Natural killer cell treated with Interleukin-12 subunit alpha and Interleukin-12 subunit beta and Interleukin-15 and Interleukin-18, amount 100 ng/mL, for 72 hours (primary cell): ENCODE measurements around the gene SMC1A. TPM values are rescaled to one million over a fixed set of nuclear protein-coding genes. Genes with fewer than 3 reads are reported as not detected.
"Not testable (repeated sequence)": the region's sequence is repeated elsewhere in the genome, so short reads cannot be mapped to it uniquely, and the experiment has no call there.

Experiments used
- ATAC-seq, 2 donors: fragments of 150-1000 bp; cut with Tn5 transposase in 1 of 2; sonication (Bioruptor Pico), chemical (Tn5 transposase) in 1 of 2; 2 replicates each; pipeline ENCODE4 v1.10.0; 2021
- DNase-seq: peaks from one replicate; pipeline ENCODE4 v3.0.0; 2022; ENCODE audit warnings: low spot score
- H3K27ac Mint-ChIP-seq, 2 donors: 1 replicate in 1 of 2; 2 replicates in 1 of 2; pipeline ENCODE4 v1.8.0; 2022; ENCODE audit warnings: mixed read lengths in 2 of 2, mild to moderate bottlenecking in 1 of 2, moderate library complexity in 1 of 2
- H3K27me3 Mint-ChIP-seq, 2 donors: 1 replicate in 1 of 2; 2 replicates in 1 of 2; pipeline ENCODE4 v1.8.0; 2022; ENCODE audit warnings: mixed read lengths in 2 of 2
- H3K36me3 Mint-ChIP-seq: one replicate; pipeline ENCODE4 v1.8.0; 2022; ENCODE audit warnings: mixed read lengths
- H3K4me1 Mint-ChIP-seq, 2 donors: 1 replicate in 1 of 2; 2 replicates in 1 of 2; pipeline ENCODE4 v1.8.0; 2022; ENCODE audit warnings: low read depth in 2 of 2, mixed read lengths in 2 of 2, mild to moderate bottlenecking in 1 of 2
- H3K4me3 Mint-ChIP-seq: one replicate; pipeline ENCODE4 v1.8.0; 2022; ENCODE audit warnings: mixed read lengths
- H3K9me3 Mint-ChIP-seq: 2 replicates; pipeline ENCODE4 v1.8.0; 2022; ENCODE audit warnings: mixed read lengths
- total RNA-seq, 2 donors: library from RNA; stranded (reverse); gene quantifications; one replicate each; pipeline ENCODE4 v1.2.3, GENCODE V29; 2022

Gene SMC1A
- total RNA-seq, 2 donors from 2014 or later, result 146 to 147 TPM

- Mint-ChIP-seq H3K4me3 (peak overlapping the region; percentile 77), H3K9me3 (no peaks in the 10 kb centered on the region), H3K27me3 (peaks cover 0 to 23% of the 10 kb centered on the region in 2 donors), H3K4me1 (peaks cover 23 to 48% of the 10 kb centered on the region in 2 donors), H3K36me3 (no peaks in the 10 kb centered on the region), H3K27ac (peak overlapping the region in 1 of 2 donors; percentile 70)
- DNase-seq (no peak), ATAC-seq (no peak)
These were observed 16.4 kb upstream of the SMC1A start for GRCh38 chrX:53438832-53439230.

DNA sequence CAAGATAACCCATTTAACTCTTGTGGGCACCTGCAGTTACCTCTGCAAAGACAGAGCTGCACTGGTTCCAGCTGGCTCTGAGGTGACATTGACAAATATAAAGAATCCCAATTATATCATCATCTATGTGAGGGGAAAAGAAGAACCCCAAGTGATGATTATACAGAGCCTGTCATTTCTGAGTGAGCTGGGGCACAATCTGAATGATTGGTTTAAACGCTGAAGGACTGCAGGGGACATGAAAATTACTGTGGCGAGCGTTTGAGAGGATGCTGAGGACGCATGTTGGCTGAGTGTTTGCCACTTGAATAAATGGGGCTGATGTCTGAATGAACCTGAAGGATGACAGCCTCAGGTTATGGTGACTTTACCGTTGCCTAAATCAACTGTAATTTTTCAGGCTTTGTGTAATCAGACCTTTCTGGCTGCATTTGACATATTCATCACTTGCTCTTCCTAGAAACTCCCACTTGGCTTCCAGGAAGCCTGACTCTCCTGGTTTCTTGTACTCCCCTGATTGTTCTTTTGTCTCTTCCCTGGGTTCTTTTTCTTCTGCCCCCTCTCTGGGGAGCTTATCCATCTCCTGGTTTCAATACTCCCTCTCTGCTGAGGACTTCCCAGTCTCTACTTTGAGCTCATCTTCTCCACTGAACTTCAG lies 15.8 kb upstream of the SMC1A start:
- Mint-ChIP-seq H3K27ac (peak overlapping the region in 1 of 2 donors; percentile 70), H3K36me3 (no peaks in the 10 kb centered on the region), H3K4me3 (peak overlapping the region; percentile 77), H3K4me1 (peaks cover 23 to 48% of the 10 kb centered on the region in 2 donors), H3K9me3 (no peaks in the 10 kb centered on the region), H3K27me3 (peaks cover 0 to 23% of the 10 kb centered on the region in 2 donors)
- no peak for ATAC-seq
- no peak for DNase-seq

- Mint-ChIP-seq H3K27ac (peak overlapping the region in 1 of 2 donors; percentile 39), H3K27me3 (peaks cover 0 to 23% of the 10 kb centered on the region in 2 donors), H3K9me3 (no peaks in the 10 kb centered on the region), H3K36me3 (no peaks in the 10 kb centered on the region), H3K4me3 (peak overlapping the region; percentile 36), H3K4me1 (peaks cover 23 to 48% of the 10 kb centered on the region in 2 donors)
- ATAC-seq, result peak in 1 of 2 donors; percentile 31
- DNase-seq, result no peak
These were observed 14.8 kb upstream of the SMC1A start for GRCh38 chrX:53437206-53437605.

- peak overlapping the region; percentile 38 for H3K4me3 Mint-ChIP-seq
These were observed 13.5 kb upstream of the SMC1A start for GRCh38 chrX:53435997-53436396.

DNA sequence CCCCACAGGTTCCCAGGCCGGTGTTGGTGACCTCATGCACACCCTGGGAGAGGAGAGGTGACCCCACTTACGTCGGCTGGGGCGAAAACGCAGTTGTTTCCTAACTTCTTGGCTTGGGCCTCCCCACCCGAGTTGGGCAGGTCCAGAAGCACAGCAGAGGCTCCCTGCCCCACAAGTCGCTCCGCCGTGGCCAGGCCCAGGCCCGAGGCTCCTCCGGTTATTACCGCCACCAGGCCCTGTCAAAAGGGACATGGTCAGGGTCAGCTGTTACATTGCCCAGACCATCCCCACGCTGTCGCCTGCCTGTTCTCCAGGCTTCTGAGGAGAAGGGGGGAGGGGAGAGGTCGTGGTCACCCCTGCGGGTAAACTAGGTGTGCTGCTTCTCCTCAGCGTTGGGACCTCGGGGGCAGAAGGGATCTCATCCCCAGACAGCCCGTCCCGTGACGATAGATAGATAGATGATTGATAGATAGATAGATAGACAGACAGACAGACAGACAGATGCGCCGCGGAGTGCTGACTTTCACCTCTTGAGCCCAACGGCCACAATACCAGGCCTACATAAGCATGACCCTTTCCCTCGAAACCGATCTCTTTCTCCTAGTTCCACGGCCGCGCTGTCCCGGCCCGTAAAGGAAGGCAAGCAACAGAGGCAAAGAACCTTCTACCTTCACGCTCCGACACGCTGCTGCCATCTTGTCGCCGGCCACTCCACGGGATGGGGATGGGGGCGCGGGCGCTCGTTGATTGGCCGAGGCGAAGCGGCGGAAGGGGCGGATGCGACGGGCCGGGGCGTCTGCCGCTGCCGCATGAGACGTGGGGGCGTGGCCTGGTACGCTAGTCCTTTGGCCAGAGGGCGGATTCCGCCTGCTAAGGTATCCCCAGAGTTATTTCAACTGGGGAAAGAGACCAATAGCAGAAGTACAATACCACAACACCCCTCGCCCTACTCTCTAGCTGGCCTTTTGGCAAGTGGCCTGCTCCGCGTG lies 11.5 kb upstream of the SMC1A start, which contains the start of gene HSD17B10:
HSD17B10 (minus strand) TSS at position 720 of the 989 bp plus-strand sequence; CDS start at position 695, 25 bp downstream.
- Mint-ChIP-seq H3K4me3 (peak within 1 kb of the TSS; percentile 96), H3K27me3 (peaks cover 0 to 17% of the 10 kb centered on the region in 2 donors), H3K9me3 (no peaks in the 10 kb centered on the region), H3K27ac (peak within 1 kb of the TSS; percentile 77 to 86), H3K4me1 (peaks cover 19 to 34% of the 10 kb centered on the region in 2 donors), H3K36me3 (peaks cover 5% of the 10 kb centered on the region)
- peak; percentile 96 to 98 for ATAC-seq
- peak; percentile 90 for DNase-seq

More at GRCh38 chrX:53435997-53436396, 13.5 kb upstream of the SMC1A start:
- H3K9me3 Mint-ChIP-seq, result no peaks in the 10 kb centered on the region
- H3K27ac Mint-ChIP-seq, result no peak overlapping the region
- DNase-seq (peak; percentile 75), ATAC-seq (peak; percentile 55 to 63)
- peaks cover 0 to 23% of the 10 kb centered on the region in 2 donors for H3K27me3 Mint-ChIP-seq
- no peaks in the 10 kb centered on the region for H3K36me3 Mint-ChIP-seq
- H3K4me1 Mint-ChIP-seq, result peaks cover 23 to 42% of the 10 kb centered on the region in 2 donors

DNA sequence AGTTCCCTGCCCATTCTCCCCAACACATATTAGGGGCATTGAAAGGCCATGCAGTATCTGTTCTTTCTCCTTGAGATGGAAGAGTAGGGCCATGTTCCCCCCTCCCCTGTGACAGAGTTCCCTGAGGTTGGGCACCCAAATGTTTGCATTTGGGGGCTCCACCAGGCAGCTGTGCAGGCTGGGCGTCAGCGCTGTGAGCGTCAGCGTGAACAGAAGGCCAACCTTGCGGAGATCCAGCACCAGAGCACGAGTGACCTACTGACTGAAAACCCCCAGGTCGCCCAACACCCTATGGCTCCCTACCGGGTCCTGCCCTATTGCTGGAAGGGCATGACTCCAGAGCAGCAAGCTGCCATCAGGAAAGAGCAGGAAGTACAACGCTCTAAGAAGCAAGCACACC lies 7.8 kb upstream of the SMC1A start:
- Mint-ChIP-seq H3K27ac (no peak overlapping the region), H3K36me3 (peaks cover 5% of the 10 kb centered on the region)
- ATAC-seq, result no peak

GRCh38 chrX:53429755-53430154 lies 7.3 kb upstream of the SMC1A start:
- peaks cover 8 to 9% of the 10 kb centered on the region in 2 donors for H3K4me1 Mint-ChIP-seq
- H3K9me3 Mint-ChIP-seq, result no peaks in the 10 kb centered on the region
- H3K27ac Mint-ChIP-seq, result no peak overlapping the region
- H3K4me3 Mint-ChIP-seq, result no peak overlapping the region
- peaks cover 0 to 2% of the 10 kb centered on the region in 2 donors for H3K27me3 Mint-ChIP-seq
- ATAC-seq, result no peak
- peaks cover 5% of the 10 kb centered on the region for H3K36me3 Mint-ChIP-seq
- DNase-seq, result no peak

More for the DNA sequence above, 7.8 kb upstream of the SMC1A start:
- no peak for DNase-seq
- Mint-ChIP-seq H3K4me3 (no peak overlapping the region), H3K4me1 (peaks cover 10 to 14% of the 10 kb centered on the region in 2 donors), H3K27me3 (peaks cover 0 to 4% of the 10 kb centered on the region in 2 donors), H3K9me3 (no peaks in the 10 kb centered on the region)

DNA sequence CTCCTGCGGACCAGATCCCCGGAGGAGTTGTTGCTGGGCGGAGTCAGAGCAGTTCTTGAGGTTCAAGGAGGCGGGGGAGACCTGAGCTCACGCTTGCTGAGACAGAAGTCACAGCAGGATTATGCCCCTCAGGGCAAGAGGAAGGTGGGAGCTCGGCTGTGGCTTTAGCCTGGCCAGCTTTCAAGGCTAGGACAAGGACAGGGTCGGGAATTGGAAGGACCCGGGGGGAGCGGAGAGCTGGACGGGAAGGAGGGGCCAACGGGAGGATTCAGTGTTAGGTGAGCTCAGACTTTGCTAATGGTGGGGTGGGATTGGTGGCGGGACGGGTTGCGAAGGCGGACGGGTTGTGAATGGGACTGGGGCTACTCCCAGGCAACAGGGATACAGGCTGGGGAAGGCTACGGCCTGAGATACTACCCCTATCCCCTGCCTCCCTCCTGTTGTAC lies 430 bp upstream of the SMC1A start, which contains the start of gene RIBC1:
RIBC1 (plus strand) TSS at position 13 of the 446 bp plus-strand sequence. CDS start 3,404 bp downstream, outside the sequence.
- Mint-ChIP-seq H3K4me1 (peaks cover 24 to 27% of the 10 kb centered on the region in 2 donors), H3K36me3 (peaks cover 5% of the 10 kb centered on the region), H3K27ac (peak within 1 kb of the TSS; percentile 87 to 90), H3K27me3 (no peaks in the 10 kb centered on the region), H3K9me3 (no peaks in the 10 kb centered on the region), H3K4me3 (peak within 1 kb of the TSS; percentile 86)
- ATAC-seq (no peak), DNase-seq (no peak)

DNA sequence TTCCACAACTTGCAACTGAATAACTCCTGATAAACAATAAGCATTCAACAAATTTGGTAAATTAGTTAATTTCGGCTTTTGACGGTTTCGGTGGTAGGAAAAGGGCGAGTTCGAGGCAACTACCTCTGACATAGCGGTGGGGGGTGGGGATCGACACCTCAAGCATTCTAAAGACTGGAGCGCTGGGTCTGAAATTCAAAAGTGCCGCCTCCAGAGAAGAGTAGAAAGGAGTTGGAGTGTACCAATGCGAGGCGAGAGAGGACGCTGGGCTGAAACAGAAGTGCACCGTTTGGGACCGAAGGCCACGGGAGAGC lies 725 bp downstream of the SMC1A start:
- Mint-ChIP-seq H3K27ac (peak overlapping the region; percentile 87 to 90), H3K36me3 (peaks cover 5% of the 10 kb centered on the region), H3K4me3 (peak overlapping the region; percentile 86), H3K9me3 (no peaks in the 10 kb centered on the region), H3K27me3 (no peaks in the 10 kb centered on the region), H3K4me1 (peaks cover 27 to 29% of the 10 kb centered on the region in 2 donors)
- ATAC-seq (peak in 1 of 2 donors; percentile 34), DNase-seq (no peak)

DNA sequence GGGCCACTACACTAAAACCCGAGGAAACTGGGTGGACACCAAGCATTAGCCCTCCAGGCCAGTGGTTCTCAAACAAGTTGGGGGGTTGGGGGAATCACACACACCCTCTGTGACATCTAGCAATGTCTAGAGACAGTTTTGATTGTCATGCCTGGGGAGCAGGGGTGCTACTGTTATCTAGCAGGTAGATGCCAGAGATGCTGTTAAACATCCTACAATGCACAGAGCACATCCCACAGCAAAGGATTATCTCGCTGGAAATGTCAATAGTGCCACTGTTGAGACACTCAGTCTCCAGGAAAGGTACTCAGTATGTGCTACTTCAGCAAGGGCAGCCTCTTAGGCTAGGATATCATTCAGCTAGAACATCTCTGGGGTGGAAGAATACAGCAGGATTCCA lies 1.3 kb downstream of the SMC1A start:
- Mint-ChIP-seq H3K36me3 (peaks cover 5% of the 10 kb centered on the region), H3K4me3 (peak overlapping the region; percentile 86), H3K27ac (peak overlapping the region; percentile 87 to 90), H3K4me1 (peaks cover 27 to 29% of the 10 kb centered on the region in 2 donors), H3K9me3 (no peaks in the 10 kb centered on the region), H3K27me3 (no peaks in the 10 kb centered on the region)
- ATAC-seq, result no peak
- DNase-seq, result no peak

- DNase-seq, H3K36me3 Mint-ChIP-seq, H3K27me3 Mint-ChIP-seq, ATAC-seq, H3K9me3 Mint-ChIP-seq: not testable (repeated sequence)
- peak overlapping the region; percentile 87 to 90 for H3K27ac Mint-ChIP-seq
- peak overlapping the region; percentile 86 for H3K4me3 Mint-ChIP-seq
- H3K4me1 Mint-ChIP-seq, result peaks cover 27 to 29% of the 10 kb centered on the region in 2 donors
These were observed 2.1 kb downstream of the SMC1A start for GRCh38 chrX:53420351-53420750.

DNA sequence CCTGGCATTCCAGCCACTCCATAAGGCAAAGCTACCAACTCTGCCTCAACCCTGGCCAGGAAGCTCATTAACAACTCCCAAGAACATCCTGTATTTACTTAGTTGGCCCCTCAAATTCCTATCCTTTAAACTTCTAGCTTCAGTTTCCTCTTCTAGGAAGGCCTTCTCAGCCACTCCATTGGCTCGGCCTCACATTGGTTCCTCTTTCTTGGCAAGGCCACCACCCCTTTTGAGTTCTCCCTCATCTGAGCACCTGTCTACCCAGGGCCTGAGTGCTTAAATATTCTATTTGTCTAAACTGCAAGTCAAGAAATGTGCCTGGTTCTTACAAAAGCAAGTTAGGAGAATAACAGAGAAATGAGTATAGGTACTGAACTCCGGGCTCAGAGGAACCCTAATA lies 10.0 kb downstream of the SMC1A start:
- no peak for ATAC-seq
- Mint-ChIP-seq H3K36me3 (peaks cover 21% of the 10 kb centered on the region), H3K9me3 (no peaks in the 10 kb centered on the region), H3K4me1 (peaks cover 1 to 9% of the 10 kb centered on the region in 2 donors), H3K27me3 (no peaks in the 10 kb centered on the region), H3K4me3 (no peak overlapping the region), H3K27ac (no peak overlapping the region)
- no peak for DNase-seq

DNA sequence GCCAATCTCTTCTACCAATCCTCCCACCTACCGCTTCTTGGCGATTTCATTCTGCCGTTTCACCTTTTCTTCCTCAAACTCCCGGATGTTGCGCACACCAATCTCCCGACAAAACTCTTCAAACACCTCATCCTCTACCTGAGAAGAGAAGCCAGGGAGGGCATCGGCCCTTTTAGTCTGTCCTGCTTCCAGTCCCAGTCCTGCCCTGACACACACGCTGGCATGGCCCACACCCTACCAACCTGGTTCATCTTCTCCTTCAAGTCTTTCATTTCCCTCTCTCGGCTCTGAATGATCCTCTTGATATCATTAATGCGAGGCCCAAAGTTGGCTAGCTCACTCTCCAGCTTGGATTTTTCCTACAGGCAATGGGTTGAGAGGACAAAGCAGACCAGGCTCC lies 18.9 kb downstream of the SMC1A start:
- no peak overlapping the region for H3K27ac Mint-ChIP-seq
- no peaks in the 10 kb centered on the region for H3K9me3 Mint-ChIP-seq
- H3K4me3 Mint-ChIP-seq, result no peak overlapping the region
- H3K4me1 Mint-ChIP-seq, result no peaks in the 10 kb centered on the region
- no peak for ATAC-seq
- no peaks in the 10 kb centered on the region for H3K27me3 Mint-ChIP-seq
- H3K36me3 Mint-ChIP-seq, result peaks cover 24% of the 10 kb centered on the region
- no peak for DNase-seq
